Stimulated activated CD8-positive, alpha-beta memory T cell treated with anti-CD3 and anti-CD28 coated beads, Interleukin-7, amount 100 ng/mL, for 48 hours (primary cell): ENCODE results near the gene ADM5.
"Not testable (repeated sequence)": the region's sequence is repeated elsewhere in the genome, so short reads cannot be mapped to it uniquely, and the experiment has no call there.

Experiments
- DNase-seq, 2 donors: peaks; one replicate each; pipeline ENCODE4 v3.0.0-alpha.2; 2020; ENCODE audit warnings: low read depth in 1 of 2; ENCODE audit errors: extremely low read depth in 1 of 2

Gene ADM5

DNA sequence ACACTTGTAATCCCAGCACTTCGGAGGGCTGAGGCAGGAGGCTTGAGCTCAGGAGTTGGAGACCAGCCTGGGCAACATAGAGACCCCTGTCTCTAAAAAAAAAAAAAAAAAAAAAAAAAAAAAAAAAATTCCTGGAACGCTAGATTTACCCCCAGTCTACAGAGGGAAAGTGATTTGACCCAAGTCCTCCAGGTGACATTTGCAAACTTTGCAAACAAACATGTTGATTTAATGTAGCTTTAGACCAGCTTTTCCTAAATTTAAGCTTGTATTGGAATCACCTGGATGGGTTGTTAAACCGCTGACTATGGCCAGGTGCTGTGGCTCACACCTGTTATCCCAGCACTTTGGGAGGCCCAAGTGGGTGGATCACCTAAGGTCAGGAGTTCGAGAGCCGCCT lies 10.0 kb downstream of the ADM5 start:
- DNase-seq, result no peak

DNA sequence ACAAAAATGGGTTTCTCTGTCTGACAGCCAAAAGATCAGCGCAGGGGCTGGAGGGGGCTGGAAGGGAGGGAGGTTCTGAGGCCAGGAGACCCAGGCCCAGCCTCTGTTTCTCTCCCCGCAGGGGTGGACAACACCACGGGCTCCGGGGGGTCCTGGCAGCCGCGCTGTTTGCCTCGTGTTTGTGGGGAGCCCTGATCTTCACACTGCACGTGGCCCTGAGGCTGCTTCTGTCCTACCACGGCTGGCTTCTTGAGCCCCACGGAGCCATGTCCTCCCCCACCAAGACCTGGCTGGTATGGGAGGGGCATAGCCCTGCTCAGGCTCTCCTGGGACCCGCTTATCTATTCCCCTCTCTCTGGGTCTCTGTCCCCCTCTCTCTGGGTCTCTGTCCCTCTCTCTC lies 11.2 kb downstream of the ADM5 start:
- DNase-seq, result no peak

DNA sequence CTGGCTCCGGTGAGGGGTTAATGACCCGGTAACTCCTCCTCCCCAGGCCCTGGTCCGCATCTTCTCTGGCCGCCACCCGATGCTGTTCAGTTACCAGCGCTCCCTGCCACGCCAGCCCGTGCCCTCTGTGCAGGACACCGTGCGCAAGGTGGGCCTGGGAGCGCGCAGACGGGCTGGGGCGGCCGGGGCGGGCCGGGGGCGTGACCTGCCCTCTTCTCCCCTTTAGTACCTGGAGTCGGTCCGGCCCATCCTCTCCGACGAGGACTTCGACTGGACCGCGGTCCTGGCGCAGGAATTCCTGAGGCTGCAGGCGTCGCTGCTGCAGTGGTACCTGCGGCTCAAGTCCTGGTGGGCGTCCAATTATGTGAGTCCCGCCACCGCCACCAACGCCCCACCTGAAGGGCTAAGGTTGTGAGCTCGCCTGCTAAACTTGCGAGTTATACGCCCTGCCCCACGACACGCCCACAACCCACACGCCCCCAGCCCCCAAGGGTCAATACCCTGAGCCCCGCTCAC lies 11.9 kb downstream of the ADM5 start:
- DNase-seq, result no peak

DNA sequence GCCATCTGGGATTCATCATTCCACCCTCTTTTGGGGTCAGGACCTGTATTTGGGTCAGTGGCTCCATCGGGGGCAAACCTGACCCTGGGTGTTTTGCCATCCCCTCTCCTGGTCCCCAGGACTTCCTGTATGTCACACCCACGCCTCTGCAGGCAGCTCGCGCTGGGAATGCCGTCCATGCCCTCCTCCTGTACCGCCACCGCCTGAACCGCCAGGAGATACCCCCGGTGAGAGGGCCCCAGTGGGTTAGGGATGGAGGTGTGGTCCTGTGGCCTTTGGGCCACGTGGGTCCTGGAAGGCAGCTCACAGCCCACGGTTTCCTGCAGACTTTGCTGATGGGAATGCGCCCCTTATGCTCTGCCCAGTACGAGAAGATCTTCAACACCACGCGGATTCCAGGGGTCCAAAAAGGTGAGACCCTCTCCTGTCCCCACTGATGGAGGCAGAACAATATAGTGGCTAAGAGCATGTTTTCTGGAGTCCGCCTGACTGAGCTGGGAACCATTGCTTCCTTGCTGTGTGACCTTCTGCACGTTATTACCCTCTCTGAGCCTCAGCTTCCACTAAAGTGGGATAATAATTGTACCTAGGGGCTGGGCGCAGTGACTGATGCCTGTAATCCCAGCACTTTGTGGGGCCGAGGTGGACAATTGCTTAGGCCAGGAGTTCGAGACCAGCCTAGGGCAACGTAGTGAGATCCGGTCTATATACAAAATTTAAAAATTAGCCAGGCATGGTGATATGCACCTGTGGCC lies 15.7 kb downstream of the ADM5 start:
- no peak for DNase-seq

DNA sequence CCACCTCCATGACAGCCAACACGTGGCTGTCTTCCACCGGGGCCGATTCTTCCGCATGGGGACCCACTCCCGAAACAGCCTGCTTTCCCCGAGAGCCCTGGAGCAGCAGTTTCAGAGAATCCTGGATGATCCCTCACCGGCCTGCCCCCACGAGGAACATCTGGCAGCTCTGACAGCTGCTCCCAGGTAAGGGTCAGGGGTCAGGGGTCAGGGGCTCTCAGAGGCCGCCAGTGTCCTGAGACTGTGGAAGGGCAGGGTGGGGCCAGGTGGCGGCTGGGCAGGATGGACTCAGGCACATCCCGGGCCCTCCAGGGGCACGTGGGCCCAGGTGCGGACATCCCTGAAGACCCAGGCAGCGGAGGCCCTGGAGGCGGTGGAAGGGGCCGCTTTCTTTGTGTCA lies 16.5 kb downstream of the ADM5 start:
- DNase-seq, result no peak

DNA sequence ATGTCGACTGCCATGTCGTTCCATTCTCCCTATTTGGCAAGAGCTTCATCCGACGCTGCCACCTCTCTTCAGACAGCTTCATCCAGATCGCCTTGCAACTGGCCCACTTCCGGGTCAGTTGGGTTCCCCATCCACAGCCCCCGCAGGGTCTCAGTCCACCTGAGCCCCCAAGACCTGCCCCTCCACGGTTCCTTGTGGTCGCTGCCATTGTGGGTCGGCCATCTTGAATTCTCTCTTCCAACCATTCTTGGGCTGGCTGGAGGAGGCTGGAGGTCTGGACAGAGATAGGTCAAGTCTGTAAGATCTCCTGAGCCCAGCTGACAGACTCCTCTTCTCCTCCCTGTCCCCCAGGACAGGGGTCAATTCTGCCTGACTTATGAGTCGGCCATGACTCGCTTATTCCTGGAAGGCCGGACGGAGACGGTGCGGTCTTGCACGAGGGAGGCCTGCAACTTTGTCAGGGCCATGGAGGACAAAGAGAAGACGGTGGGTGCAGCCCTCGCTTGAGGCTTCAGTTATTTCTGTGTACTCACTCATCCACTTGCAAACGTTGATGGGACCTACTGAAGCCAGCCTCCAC lies 21.1 kb downstream of the ADM5 start:
- no peak for DNase-seq

DNA sequence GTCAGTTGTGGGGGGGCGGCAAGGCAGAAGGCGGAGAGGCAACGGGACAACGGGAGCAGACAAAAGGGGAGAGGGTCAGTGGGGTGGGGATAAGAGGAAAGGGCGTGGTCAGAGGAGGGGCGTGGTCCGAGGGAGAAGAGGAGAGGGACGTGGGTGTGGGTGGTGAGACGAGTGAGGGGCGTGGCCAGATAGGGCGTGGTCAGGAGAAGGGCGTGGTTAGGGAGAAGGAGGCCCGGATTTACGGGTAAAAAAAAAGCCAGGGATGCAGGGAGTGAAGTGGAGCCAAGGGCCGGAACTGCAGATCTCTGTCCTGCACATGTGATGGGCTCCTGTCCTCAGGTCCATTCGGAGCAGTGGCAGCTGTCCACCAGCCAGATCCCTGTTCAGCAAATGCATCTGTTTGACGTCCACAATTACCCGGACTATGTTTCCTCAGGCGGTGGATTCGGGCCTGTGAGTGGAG lies 23.0 kb downstream of the ADM5 start:
- no peak for DNase-seq

DNA sequence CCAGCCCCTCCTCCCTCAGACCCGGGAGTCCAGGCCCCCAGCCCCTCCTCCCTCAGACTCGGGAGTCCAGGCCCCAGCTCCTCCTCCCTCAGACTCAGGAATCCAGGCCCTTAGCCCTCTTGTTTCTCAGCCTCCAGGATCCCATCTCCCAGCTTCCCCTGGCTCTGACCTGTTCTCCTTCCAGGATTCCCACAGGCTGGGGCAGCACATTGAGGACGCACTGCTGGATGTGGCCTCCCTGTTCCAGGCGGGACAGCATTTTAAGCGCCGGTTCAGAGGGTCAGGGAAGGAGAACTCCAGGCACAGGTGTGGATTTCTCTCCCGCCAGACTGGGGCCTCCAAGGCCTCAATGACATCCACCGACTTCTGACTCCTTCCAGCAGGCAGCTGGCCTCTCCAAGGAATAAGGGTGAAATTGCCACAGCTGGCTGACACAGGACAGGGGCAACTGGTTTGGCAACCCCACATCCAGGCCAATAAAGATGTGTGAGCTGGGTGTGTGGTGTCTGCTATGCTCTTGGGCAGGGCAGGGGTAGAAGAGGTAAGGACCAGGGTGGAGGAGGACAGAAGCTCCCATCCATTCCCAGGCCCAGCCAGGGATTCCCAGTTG lies 23.9 kb downstream of the ADM5 start:
- no peak for DNase-seq

DNA sequence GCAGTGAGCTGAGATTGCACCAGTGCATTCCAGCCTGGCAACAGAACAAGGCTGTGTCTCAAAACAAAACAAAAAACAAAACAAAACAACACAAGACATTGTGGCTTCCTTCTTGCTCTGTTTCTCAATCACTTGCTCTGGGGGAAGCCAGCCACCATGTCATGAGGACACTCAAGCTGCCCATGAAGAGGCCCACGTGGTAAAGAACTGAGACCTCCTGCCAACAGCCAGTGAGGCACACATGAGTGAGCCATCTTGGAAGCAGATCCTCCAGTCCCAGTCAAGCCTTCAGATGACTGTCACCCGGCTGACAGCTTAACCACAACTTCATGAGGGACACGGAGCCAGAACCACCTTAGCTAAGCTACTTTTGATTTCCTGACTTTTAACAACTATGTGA lies 26.8 kb downstream of the ADM5 start:
- DNase-seq, result no peak

DNA sequence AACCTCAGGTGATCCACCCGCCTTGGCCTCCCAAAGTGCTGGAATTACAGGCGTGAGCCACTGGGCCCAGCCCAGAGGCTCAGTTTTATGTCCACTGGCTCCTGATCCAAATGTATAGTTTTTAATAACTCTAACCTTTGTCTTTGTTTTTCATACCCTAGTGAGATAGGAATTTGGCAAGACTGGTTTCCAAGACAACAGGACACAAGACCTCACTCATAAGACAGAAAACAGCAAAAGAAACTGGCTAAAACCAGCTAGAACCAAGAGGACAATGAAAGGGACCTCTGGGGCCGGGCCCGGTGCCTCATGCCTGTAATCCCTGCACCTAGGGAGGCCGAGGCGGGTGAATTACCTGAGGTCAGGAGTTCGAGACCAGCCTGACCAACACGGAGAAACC lies 29.1 kb downstream of the ADM5 start:
- no peak for DNase-seq

DNA sequence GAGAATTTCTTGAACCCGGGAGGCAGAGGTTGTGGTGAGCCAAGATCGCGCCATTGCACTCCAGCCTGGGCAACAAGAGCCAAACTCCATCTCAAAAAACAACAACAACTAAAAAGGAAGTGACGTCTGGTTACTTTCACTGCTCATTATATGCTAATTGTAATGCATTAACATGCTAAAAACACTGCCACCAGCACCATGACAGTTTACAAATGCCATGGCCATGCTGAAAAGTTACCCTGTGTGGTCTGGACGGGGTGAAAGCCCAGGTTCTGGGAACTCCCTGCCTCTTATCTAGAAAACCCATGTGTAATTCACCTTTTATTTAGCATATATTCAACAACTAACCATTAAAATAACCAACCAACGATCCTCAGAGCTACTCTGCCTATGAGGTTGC lies 29.6 kb downstream of the ADM5 start:
- DNase-seq, result no peak

DNA sequence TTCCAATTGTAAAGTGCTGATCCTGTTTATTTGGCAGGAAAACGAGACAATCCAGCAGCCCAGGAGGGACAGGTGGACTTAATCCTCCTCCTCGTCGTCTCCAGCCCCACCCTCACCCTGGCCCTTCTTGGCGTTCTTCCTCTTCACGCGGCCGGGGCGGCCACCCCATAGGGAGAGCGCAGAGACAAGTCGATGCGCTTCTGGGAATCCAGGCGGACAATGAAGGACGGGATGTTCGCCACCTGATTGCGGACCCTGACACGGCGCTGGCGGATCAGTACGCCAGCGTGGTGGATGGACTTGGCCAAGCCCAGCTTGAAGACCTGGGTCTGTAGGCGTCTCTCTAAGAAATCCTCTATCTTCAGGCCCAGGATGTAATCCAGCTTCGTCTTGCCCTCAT lies 30.0 kb downstream of the ADM5 start:
- not testable (repeated sequence) for DNase-seq

DNA sequence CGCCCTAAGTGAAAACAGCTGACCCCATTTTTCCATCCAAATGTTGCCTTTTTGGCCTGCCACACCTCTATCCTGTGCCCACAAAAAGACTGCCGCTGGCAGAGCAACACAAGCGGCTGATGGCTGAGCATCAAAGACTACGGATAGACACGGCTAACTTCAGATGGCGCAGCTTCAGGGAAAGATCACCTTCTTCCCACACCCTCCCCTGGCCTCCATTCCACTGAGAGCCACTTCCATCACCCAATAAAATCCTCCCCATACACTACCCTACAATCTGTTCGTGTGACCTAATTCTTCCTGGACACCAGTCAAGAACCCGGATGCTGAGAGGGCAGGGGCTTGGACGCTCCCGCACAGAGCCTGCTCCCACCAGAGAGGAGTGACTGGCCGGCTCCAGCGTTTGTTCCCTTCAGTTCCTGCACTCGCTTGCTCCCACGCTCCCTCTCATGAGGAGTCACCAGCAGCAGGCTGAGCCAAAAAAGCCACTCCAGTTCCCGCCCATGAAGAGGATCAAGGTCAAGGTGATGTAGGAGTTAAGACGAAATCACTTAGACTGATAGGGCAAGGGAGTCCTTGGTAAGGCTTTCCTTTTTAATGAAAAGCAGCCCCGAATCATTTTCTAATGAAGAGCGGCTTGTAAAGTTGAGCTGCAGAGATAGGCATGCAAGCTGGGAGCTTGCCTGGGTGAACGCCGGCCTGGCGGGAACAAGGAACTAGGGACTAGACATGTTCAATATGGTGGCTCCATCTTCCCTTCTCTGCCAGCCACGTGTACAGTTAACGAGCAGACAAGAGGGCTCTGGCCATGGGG lies 38.0 kb downstream of the ADM5 start:
- DNase-seq, result no peak

DNA sequence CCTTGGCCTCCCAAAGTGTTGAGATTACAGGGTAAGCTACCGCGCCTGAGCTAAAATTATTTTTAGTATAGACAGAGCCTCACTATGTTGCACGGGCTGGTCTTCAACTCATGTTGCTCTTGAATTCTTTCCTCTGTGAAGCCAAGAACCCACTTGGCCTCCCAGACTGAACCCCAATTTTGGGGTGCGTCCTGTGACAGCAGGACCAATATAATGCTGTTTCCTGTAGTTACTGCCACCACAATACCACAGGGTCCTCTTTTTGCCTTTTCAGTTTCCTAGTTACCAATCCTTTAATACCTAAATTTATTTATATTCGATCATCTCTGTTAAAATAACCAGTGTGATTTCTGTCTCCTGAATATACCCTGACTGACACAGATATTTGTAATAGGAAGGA lies 40.8 kb downstream of the ADM5 start:
- no peak for DNase-seq

DNA sequence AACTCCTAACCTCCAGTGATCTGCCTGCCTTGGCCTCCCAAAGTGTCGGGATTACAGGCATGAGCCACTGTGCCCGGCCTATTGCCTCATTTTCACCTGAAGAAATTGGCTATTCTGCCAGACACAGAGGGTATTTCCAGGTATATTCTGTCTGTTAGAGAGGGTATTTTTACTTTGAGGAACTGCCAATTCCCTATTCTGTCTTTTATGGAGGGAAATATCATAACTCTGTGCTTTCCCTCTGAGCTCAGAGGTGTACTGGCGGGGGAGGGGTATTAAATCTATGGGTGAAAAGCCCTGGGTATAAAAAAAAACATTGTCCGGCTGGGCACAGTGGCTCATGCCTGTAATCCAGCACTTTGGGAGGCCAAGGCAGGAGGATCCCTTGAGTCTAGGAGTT lies 48.9 kb downstream of the ADM5 start:
- DNase-seq, result no peak

DNA sequence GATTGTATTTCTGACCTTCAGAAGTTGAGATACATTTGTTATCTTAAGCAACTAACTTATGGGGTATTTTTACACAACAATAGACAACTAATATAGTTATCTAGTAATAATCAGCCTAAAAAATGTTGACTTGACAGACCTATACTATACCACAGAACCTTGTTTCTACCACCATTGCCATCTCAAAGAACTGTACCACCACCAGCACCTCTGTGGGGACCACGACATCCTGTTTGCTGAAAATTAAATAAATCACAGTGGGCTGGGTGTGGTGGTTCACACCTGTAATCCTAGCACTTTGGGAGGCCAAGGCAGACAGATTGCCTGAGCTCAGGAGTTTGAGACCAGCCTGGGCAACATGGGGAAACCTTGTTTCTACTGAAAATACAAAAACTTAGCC lies 49.7 kb downstream of the ADM5 start:
- DNase-seq, result no peak

DNA sequence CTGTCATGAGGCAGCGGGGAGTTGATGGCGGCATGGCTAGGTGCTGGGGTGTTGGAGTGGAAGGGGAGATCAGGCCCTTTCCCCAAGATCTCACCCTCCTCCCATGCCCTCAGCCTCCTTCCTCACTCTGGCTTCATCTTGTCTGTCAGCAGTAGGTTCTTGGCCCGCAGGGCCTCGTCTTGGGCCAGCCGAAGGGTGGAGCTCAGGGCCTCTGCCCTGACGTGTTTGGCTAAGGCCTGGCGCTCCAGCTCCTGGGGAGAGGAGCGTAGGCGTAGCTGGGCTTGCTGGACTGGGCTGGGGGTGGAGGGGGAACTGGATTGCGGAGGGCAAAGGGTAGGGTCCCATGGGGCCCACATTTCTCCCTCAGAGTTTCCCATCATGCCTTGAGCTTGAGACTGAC lies 50.5 kb downstream of the ADM5 start:
- no peak for DNase-seq
